Measurements from ENCODE around the gene CCDC59.
"Not testable (repeated sequence)": the region's sequence is repeated elsewhere in the genome, so short reads cannot be mapped to it uniquely, and the experiment has no call there.

DNA sequence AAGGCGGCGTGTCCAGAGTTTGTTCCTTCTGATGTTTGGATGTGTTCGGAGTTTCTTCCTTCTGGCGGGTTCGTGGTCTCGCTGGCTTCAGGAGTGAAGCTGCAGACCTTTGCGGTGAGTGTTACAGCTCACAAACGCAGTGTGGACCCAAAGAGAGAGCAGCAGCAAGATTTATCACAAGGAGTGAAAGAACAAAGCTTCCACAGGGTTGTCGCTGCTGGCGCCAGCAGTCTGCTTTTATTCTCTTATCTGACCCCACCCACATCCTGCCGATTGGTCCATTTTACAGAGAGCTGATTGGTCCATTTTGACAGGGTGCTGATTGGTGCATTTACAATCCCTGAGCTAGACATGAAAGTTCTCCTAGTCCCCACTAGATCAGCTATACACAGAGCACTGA is 2.6 kb upstream of the CCDC59 start:
- TF ChIP-seq POLR2A (conservative IDR thresholded peaks at IDR 0.05); MXI1 (IDR thresholded peaks at IDR 0.05; ENCODE audit: low read depth, low read length): not testable (repeated sequence)
- TF ChIP-seq, protein P1, sequence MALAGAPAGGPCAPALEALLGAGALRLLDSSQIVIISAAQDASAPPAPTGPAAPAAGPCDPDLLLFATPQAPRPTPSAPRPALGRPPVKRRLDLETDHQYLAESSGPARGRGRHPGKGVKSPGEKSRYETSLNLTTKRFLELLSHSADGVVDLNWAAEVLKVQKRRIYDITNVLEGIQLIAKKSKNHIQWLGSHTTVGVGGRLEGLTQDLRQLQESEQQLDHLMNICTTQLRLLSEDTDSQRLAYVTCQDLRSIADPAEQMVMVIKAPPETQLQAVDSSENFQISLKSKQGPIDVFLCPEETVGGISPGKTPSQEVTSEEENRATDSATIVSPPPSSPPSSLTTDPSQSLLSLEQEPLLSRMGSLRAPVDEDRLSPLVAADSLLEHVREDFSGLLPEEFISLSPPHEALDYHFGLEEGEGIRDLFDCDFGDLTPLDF (CRISPR knock-in tag; IDR thresholded peaks at IDR 0.05), result not testable (repeated sequence)
- TF ChIP-seq, protein P2, sequence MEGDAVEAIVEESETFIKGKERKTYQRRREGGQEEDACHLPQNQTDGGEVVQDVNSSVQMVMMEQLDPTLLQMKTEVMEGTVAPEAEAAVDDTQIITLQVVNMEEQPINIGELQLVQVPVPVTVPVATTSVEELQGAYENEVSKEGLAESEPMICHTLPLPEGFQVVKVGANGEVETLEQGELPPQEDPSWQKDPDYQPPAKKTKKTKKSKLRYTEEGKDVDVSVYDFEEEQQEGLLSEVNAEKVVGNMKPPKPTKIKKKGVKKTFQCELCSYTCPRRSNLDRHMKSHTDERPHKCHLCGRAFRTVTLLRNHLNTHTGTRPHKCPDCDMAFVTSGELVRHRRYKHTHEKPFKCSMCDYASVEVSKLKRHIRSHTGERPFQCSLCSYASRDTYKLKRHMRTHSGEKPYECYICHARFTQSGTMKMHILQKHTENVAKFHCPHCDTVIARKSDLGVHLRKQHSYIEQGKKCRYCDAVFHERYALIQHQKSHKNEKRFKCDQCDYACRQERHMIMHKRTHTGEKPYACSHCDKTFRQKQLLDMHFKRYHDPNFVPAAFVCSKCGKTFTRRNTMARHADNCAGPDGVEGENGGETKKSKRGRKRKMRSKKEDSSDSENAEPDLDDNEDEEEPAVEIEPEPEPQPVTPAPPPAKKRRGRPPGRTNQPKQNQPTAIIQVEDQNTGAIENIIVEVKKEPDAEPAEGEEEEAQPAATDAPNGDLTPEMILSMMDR (IDR thresholded peaks at IDR 0.05 in 2 of 3, conservative IDR thresholded peaks at IDR 0.05 in 1 of 3; ENCODE audit: insufficient read depth in 2 of 3, low read depth in 1 of 3, low read length in 3 of 3), result not testable (repeated sequence)
